ENCODE measurements around the gene SLC22A8. TPM values are rescaled to one million over a fixed set of nuclear protein-coding genes. Genes with fewer than 3 reads are reported as not detected.

The SLC22A8 gene
- total and polyA plus RNA-seq, 9 donors: 0.18 TPM; not detected in 8

DNA sequence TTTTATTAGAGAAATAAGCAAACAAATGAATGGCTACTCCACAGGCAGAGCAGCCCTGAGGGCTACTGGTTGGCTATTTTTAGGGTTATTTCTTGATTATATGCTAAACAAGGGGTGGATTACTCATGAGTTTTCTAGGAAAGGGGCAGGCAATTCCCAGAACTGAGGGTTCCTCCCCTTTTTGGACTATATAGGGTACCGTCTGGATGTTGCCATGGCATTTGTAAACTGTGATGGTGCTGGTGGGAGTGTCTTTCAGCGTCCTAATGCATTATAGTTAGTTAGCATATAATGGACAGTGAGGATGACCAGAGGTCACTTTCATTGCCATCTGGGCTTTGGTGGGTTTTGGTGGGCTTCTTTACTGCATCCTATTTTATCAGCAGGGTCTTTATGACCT is 50.1 kb downstream of the SLC22A8 start:
- Histone ChIP-seq H3K27ac (no peak overlapping the region), H3K9me3 (no peaks in the 10 kb centered on the region), H3K36me3 (no peaks in the 10 kb centered on the region), H3K27me3 (no peaks in the 10 kb centered on the region), H3K4me1 (ENCODE audit: insufficient read depth) (no peaks in the 10 kb centered on the region), H3K4me3 (no peak overlapping the region)
- DNase-seq: no peak
- WGBS, 3 donors: 40 to 48% (median 46%) methylated on average over 2 of the region's 2 CpGs
- no peak for TF ChIP-seq EP300 (IDR thresholded peaks at IDR 0.05)
- TF ChIP-seq, protein P1, sequence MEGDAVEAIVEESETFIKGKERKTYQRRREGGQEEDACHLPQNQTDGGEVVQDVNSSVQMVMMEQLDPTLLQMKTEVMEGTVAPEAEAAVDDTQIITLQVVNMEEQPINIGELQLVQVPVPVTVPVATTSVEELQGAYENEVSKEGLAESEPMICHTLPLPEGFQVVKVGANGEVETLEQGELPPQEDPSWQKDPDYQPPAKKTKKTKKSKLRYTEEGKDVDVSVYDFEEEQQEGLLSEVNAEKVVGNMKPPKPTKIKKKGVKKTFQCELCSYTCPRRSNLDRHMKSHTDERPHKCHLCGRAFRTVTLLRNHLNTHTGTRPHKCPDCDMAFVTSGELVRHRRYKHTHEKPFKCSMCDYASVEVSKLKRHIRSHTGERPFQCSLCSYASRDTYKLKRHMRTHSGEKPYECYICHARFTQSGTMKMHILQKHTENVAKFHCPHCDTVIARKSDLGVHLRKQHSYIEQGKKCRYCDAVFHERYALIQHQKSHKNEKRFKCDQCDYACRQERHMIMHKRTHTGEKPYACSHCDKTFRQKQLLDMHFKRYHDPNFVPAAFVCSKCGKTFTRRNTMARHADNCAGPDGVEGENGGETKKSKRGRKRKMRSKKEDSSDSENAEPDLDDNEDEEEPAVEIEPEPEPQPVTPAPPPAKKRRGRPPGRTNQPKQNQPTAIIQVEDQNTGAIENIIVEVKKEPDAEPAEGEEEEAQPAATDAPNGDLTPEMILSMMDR (IDR thresholded peaks at IDR 0.05): no peak
- no peak for TF ChIP-seq POLR2A (IDR thresholded peaks at IDR 0.05)
- intact Hi-C loops (cut with DNase I): no loop called here

DNA sequence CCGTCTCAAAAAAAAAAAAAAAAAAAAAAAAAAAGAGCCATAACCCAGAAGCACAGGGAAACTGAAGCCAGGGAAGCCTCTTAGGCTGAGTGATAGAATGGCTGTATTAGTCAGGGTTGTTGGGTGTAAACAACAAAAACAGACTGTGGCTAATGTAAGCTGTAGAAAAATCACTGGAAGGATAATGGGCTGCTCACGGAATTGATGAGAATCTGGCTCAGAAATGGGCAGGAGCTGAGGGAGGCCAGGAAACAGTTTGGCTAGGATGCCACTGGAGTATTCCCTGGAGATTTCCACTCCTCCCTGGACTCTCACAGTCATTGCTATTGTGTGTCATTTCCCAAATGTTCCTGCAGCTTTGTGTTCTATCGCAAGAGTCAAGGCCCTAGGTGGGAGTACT is 53.2 kb downstream of the SLC22A8 start:
- H3K27ac ChIP-seq: no peak overlapping the region
- intact Hi-C loops (cut with DNase I): no loop called here
- H3K4me1 ChIP-seq (ENCODE audit: insufficient read depth): peaks cover 1% of the 10 kb centered on the region
- no peak overlapping the region for H3K4me3 ChIP-seq
- no peaks in the 10 kb centered on the region for H3K36me3 ChIP-seq
- DNase-seq: no peak
- H3K27me3 ChIP-seq: no peaks in the 10 kb centered on the region
- 53 to 76% (median 56%) methylated on average over 3 of the region's 3 CpGs for WGBS, 3 donors
- TF ChIP-seq POLR2A (IDR thresholded peaks at IDR 0.05): no peak
- H3K9me3 ChIP-seq: no peaks in the 10 kb centered on the region

DNA sequence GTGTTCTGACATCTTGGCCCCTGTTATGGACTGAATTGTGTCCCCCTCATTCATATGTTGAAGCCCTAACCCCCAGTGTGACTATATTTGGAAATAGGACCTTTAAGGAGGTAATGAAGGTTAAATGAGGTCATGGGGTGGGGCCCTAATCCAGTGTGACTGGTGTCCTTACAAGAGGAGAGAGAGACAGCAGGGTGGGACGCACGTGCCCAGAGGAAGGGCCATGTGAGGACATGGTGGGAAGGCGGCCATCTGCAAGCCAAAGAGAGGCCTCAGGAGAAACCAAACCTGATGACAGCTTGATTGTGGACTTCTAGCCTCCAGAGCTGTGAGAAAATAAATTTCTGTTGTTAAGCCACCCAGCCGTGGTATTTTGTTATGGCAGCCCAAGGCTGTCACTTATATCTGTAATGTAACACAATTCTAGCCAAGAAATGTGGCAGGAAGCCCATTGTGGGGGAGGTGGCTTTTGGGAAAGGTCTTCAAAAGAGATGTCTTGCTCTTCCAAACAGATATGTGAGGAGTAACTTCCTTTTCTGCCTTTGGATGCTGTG is 54.5 kb downstream of the SLC22A8 start:
- Histone ChIP-seq H3K36me3 (no peaks in the 10 kb centered on the region), H3K9me3 (no peaks in the 10 kb centered on the region), H3K4me3 (no peak overlapping the region), H3K4me1 (ENCODE audit: insufficient read depth) (peaks cover 1% of the 10 kb centered on the region), H3K27ac (no peak overlapping the region), H3K27me3 (no peaks in the 10 kb centered on the region)
- TF ChIP-seq, protein P1 (IDR thresholded peaks at IDR 0.05): no peak
- intact Hi-C loops (cut with DNase I): no loop called here
- no peak for DNase-seq
- 64 to 72% (median 68%) methylated on average over 4 of the region's 4 CpGs for WGBS, 3 donors

DNA sequence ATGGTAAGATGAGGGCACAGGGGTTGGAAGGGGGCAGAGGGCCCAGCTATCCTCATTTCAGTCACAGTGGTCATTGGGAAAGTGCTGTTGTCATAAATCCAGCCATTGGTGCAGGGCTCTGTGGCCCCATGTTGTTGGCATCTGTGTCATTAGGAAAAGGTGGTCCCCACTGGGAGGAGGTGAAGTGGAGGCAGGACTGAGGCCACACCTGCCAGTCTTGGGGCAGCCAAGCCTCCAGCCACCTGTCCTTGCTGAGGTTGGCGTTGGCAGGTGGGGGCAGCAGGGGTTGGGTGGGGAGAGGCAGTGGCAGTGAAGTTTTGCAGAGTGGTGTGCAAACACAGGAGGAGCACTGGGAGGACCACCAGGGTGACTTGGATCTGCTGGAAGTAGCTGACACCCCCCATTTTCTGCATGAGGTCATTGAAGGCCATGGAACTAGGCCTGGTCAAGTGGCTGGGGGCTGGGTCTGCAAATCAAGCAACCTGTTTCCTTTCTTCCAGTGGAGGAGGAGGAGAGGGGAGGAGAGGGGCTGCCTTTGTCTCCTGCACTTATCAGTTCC is 56.1 kb downstream of the SLC22A8 start:
- Histone ChIP-seq H3K4me3 (no peak overlapping the region), H3K27me3 (no peaks in the 10 kb centered on the region), H3K4me1 (ENCODE audit: insufficient read depth) (peaks cover 1% of the 10 kb centered on the region), H3K27ac (no peak overlapping the region), H3K9me3 (no peaks in the 10 kb centered on the region), H3K36me3 (no peaks in the 10 kb centered on the region)
- intact Hi-C loops (cut with DNase I): no loop called here
- no peak for DNase-seq
- WGBS, 3 donors: 94 to 100% (median 100%) methylated on average over 1 of the region's 1 CpG
- TF ChIP-seq POLR2A (IDR thresholded peaks at IDR 0.05) (no peak), EP300 (IDR thresholded peaks at IDR 0.05) (no peak)
- TF ChIP-seq, protein P1 (IDR thresholded peaks at IDR 0.05): no peak

DNA sequence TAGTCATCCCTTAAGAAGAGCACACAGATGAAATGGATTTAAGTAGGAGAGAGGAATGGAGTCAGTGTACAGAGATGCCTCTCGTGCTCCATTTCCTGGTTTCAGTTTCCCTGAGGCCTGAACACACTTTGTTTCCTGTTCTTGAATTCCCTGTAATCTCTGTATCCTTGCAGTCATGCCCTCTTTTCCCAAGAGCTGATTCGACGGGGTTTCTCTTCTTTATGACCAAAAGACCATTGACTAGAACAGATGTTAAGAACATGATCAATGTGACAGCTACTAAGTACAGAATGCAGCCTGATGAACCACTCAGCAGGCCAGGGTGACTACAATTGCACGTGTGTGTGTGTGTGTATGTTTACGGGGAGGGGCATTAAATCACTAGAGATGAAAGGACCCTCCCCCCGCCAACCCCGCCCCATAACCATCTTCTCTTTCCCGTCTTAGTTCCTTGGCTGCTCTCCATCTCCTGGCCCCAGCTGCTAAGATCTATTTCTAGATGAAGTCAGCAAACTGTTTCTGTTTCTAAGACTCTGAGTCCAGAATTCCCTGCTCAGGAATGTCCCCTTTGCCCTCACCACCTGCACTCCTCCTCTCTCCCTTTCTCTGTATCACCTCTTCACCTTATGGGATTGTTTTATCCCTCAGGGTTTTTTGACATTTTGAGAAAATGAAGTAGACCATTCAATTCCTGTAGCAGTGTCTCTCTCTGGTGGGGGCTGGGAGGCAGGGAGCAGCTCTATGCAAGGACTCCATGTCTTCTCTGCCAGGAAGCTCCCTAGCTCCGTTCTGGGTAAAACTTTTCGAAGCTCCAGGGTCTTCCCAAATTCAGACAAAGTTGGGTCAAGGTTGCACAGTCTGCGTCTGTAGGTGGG is 56.9 kb downstream of the SLC22A8 start:
- intact Hi-C loops (cut with DNase I): no loop called here
- no peaks in the 10 kb centered on the region for H3K27me3 ChIP-seq
- H3K4me3 ChIP-seq: no peak overlapping the region
- TF ChIP-seq EP300 (IDR thresholded peaks at IDR 0.05) (no peak), POLR2A (IDR thresholded peaks at IDR 0.05) (no peak)
- TF ChIP-seq, protein P1 (IDR thresholded peaks at IDR 0.05): no peak
- H3K4me1 ChIP-seq (ENCODE audit: insufficient read depth): peaks cover 1% of the 10 kb centered on the region
- no peaks in the 10 kb centered on the region for H3K36me3 ChIP-seq
- 11 to 12% (median 12%) methylated on average over 11 of the region's 11 CpGs for WGBS, 3 donors
- peak in 2 of 5 donors; percentile 31 to 62 for DNase-seq
- no peaks in the 10 kb centered on the region for H3K9me3 ChIP-seq
- H3K27ac ChIP-seq: no peak overlapping the region
